Measurements from ENCODE around the gene COX4I2. TPM values are rescaled to one million over a fixed set of nuclear protein-coding genes. Genes with fewer than 3 reads are reported as not detected.

COX4I2 gene
- total and polyA plus RNA-seq, 2 donors (not counting 3 experiments of a cell fraction or from before 2014, with no cell fraction given): not detected

- no peaks in the 10 kb centered on the region for H3K9me1 ChIP-seq (replicated peaks; ENCODE audit: control insufficient read depth, extremely low read depth, insufficient read depth, low read length)
- POLR2A ChIA-PET: no interaction called here
- H3K27me3 ChIP-seq (ENCODE audit: control insufficient read depth in 2 of 2, insufficient read depth in 2 of 2, low read length in 2 of 2): no peaks in the 10 kb centered on the region
- H3K79me2 ChIP-seq (ENCODE audit: control insufficient read depth, insufficient read depth, low read length): peaks cover 62% of the 10 kb centered on the region
- no peak overlapping the region for H3K9ac ChIP-seq (replicated peaks; ENCODE audit: extremely low read depth, insufficient read depth, low read length)
- H2AFZ ChIP-seq (ENCODE audit: low read depth, low read length): no peak overlapping the region
- H3K4me3 ChIP-seq (replicated peaks in 1 of 3; ENCODE audit: insufficient read depth in 1 of 3, low read depth in 1 of 3, low read length in 3 of 3): no peak overlapping the region
- TF ChIP-seq CTCF (IDR thresholded peaks at IDR 0.05; ENCODE audit: extremely low read depth in 1 of 2, insufficient read depth in 1 of 2, low read depth in 1 of 2, low read length in 2 of 2): no peak
- no peak for TF ChIP-seq EZH2 (IDR thresholded peaks at IDR 0.05; ENCODE audit: borderline replicate concordance, low read depth, low read length, severe bottlenecking)
- TF ChIP-seq JUN (IDR thresholded peaks at IDR 0.05; ENCODE audit: borderline replicate concordance, insufficient read depth, insufficient read length, low read depth): no peak
- no peak for TF ChIP-seq GATA2 (IDR thresholded peaks at IDR 0.05; ENCODE audit: insufficient read depth, insufficient read length, low read depth, low read length)
- no peak for TF ChIP-seq POLR2A (IDR thresholded peaks at IDR 0.05; ENCODE audit: low read depth, low read length)
- TF ChIP-seq MYC (IDR thresholded peaks at IDR 0.05; ENCODE audit: low read depth, low read length): no peak
- TF ChIP-seq MAX (IDR thresholded peaks at IDR 0.05; ENCODE audit: insufficient read depth, insufficient read length): no peak
- TF ChIP-seq FOS (IDR thresholded peaks at IDR 0.05; ENCODE audit: borderline replicate concordance, insufficient read depth, low read length): no peak
- no peak for TF ChIP-seq POLR2AphosphoS5 (IDR thresholded peaks at IDR 0.05; ENCODE audit: insufficient read depth, low read depth, low read length)
- H3K27ac ChIP-seq (ENCODE audit: insufficient read depth, low read depth, low read length): no peak overlapping the region
- CTCF ChIA-PET: interaction anchor here (1.3 kb wide), 1 partner anchor 52 kb away, joined by 5 read pairs; no protein-coding TSS in a partner anchor
- dilution Hi-C loops (cut with MboI; ENCODE audit: extremely low pct_ligation_motif_present, low sequenced_read_pairs): no loop called here
- intact Hi-C loops (cut with micrococcal nuclease): no loop called here
- DNase-seq (ENCODE audit: low read depth, low spot score) (no peak), FAIRE-seq (no peak)
- peaks cover 29% of the 10 kb centered on the region for H3K4me1 ChIP-seq (ENCODE audit: control insufficient read depth, extremely low read depth, insufficient read depth, low read length)
- no peaks in the 10 kb centered on the region for H4K20me1 ChIP-seq (replicated peaks; ENCODE audit: control insufficient read depth, extremely low read depth, insufficient read depth, low read length)
- no peaks in the 10 kb centered on the region for H3K9me3 ChIP-seq (replicated peaks; ENCODE audit: control insufficient read depth, insufficient read depth, low read length)
- H3K4me2 ChIP-seq (ENCODE audit: insufficient read depth, low read length): no peak overlapping the region
- no TSS peak for BruUV-seq (replicated peaks)
- peaks cover 2 to 5% of the 10 kb centered on the region in 2 experiments for H3K36me3 ChIP-seq (ENCODE audit: control insufficient read depth in 2 of 2, extremely low read depth in 1 of 2, insufficient read depth in 2 of 2, low read length in 2 of 2)
Observed at GRCh38 chr20:31671324-31671723, 33.6 kb downstream of the COX4I2 start.
